Measurements from ENCODE around the gene PPIL6.

Gene PPIL6

GRCh38 chr6:109348226-109348625 is 92.2 kb downstream of the PPIL6 start:
- TF ChIP-seq, protein P1, sequence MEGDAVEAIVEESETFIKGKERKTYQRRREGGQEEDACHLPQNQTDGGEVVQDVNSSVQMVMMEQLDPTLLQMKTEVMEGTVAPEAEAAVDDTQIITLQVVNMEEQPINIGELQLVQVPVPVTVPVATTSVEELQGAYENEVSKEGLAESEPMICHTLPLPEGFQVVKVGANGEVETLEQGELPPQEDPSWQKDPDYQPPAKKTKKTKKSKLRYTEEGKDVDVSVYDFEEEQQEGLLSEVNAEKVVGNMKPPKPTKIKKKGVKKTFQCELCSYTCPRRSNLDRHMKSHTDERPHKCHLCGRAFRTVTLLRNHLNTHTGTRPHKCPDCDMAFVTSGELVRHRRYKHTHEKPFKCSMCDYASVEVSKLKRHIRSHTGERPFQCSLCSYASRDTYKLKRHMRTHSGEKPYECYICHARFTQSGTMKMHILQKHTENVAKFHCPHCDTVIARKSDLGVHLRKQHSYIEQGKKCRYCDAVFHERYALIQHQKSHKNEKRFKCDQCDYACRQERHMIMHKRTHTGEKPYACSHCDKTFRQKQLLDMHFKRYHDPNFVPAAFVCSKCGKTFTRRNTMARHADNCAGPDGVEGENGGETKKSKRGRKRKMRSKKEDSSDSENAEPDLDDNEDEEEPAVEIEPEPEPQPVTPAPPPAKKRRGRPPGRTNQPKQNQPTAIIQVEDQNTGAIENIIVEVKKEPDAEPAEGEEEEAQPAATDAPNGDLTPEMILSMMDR (IDR thresholded peaks at IDR 0.05; ENCODE audit: low read depth, low read length) = no peak
- DNase-seq (ENCODE audit: low read depth in 2 of 2) = no peak
- H3K4me3 ChIP-seq (replicated peaks in 1 of 2; ENCODE audit: low read depth in 2 of 2, low read length in 2 of 2) = no peak overlapping the region

DNA sequence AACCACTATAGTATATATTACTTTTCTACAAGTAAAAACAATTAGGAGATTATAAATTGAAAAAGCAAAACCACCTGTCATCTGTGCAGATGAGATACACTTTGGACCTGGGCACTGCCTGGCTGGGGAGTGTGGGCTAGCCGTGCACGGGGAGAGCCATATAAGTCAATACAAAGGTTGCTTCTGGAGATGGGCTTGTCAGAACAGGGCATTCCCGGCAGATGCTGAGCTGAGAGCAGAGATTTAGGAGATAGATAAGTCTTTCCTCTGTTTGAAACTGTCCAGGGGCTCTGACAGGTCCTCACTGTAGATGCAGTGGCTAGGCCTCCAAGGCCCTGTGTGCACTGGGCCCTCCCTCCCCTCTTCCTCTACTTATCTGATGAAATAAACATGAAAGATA is 92.6 kb downstream of the PPIL6 start:
- H3K4me3 ChIP-seq (replicated peaks in 1 of 2; ENCODE audit: low read depth in 2 of 2, low read length in 2 of 2) = no peak overlapping the region
- TF ChIP-seq, protein P1 (IDR thresholded peaks at IDR 0.05; ENCODE audit: low read depth, low read length) = no peak
- no peak for DNase-seq (ENCODE audit: low read depth in 2 of 2)

DNA sequence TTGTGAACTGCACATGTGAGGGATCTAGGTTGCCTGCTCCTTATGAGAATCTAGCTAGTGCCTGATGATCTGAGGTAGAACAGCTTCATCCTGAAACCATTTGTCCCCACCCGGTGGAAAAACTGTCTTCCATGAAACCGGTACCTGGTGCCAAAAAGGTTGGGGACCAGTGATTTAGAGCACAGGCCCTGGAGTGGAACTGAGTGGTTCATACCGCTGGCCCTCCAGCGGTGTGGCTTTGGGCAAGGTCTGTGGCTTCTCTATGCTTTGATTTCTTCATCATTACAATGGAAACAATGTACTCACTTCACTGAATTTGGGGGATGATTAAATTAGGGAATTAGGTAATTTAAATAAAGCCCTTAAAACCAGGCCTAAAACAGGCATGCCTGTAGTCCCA is 94.4 kb downstream of the PPIL6 start:
- no peak overlapping the region for H3K4me3 ChIP-seq (replicated peaks in 1 of 2; ENCODE audit: low read depth in 2 of 2, low read length in 2 of 2)
- TF ChIP-seq, protein P1 (IDR thresholded peaks at IDR 0.05; ENCODE audit: low read depth, low read length) = no peak
- DNase-seq (ENCODE audit: low read depth in 2 of 2) = no peak

DNA sequence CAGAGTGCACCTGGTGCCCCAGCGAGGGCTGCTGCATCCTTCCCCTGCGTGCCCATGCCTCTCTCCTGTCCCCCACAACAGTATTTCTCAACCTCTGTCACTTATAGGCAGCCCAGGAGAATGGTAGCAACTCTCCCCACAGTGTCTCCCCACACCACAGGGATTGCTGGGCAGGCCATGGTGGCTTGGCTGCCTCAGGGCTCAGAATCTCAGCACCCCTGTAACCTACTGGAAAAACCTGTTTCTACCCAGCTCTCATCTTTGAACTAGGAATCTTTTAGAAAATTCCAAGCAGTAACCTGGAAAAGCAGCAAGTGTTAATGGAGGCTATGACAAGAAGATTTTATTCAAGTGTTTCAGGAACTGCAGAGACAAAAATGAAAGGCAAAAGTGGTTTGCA is 96.2 kb downstream of the PPIL6 start:
- no peak overlapping the region for H3K4me3 ChIP-seq (replicated peaks in 1 of 2; ENCODE audit: low read depth in 2 of 2, low read length in 2 of 2)
- DNase-seq (ENCODE audit: low read depth in 2 of 2) = no peak
- TF ChIP-seq, protein P1 (IDR thresholded peaks at IDR 0.05; ENCODE audit: low read depth, low read length) = no peak

DNA sequence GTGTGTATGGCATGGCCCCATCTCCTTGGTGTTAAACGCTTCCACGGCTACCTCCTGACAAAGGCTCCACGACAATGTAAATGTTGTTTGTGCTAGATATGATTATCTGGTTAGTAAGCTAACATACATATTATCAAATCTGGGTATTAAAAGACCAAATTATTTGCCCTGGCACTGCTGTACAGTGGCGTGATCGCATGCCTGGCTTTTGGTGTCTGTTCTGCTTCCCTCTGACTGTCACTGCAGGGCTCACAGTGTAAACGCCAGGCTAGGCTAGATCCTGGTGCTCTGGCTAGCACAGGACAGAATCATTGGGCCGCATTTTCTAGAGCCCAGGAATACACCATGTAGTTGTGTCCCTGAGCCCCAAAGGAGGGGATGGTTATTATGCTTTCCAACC is 96.9 kb downstream of the PPIL6 start:
- TF ChIP-seq, protein P1 (IDR thresholded peaks at IDR 0.05; ENCODE audit: low read depth, low read length) = no peak
- H3K4me3 ChIP-seq (replicated peaks in 1 of 2; ENCODE audit: low read depth in 2 of 2, low read length in 2 of 2) = no peak overlapping the region
- DNase-seq (ENCODE audit: low read depth in 2 of 2) = no peak

DNA sequence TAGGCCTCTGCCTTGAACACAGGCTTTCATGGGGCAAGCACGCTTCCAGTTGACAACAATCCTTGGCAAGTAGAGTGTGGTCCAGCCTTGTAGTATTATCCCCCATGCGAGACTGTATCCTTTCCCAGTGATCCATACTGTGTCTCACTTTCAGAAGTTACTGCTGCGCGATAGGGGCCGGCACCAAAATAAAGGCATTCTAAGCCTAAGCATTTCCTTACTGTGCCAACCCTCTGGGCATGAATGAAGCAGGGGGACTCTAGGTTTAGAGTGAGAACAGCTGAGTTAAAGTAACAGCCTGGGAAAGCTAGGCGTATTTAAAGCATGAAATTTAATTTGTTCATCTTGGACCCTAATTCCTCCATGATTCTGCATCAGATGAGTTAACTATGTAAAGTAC is 97.5 kb downstream of the PPIL6 start:
- H3K4me3 ChIP-seq (replicated peaks in 1 of 2; ENCODE audit: low read depth in 2 of 2, low read length in 2 of 2) = no peak overlapping the region
- DNase-seq (ENCODE audit: low read depth in 2 of 2) = no peak
- TF ChIP-seq, protein P1 (IDR thresholded peaks at IDR 0.05; ENCODE audit: low read depth, low read length) = no peak

GRCh38 chr6:109342506-109342905 is 97.9 kb downstream of the PPIL6 start:
- DNase-seq (ENCODE audit: low read depth in 2 of 2) = no peak
- H3K4me3 ChIP-seq (replicated peaks in 1 of 2; ENCODE audit: low read depth in 2 of 2, low read length in 2 of 2) = no peak overlapping the region
- TF ChIP-seq, protein P1 (IDR thresholded peaks at IDR 0.05; ENCODE audit: low read depth, low read length) = no peak
